Measurements from ENCODE around the gene ZBTB1. TPM values are rescaled to one million over a fixed set of nuclear protein-coding genes. Genes with fewer than 3 reads are reported as not detected.

ZBTB1 gene
- total and polyA plus RNA-seq, 2 donors (not counting 3 experiments of a cell fraction or from before 2014, with no cell fraction given) = 9.7 to 32.2 TPM

DNA sequence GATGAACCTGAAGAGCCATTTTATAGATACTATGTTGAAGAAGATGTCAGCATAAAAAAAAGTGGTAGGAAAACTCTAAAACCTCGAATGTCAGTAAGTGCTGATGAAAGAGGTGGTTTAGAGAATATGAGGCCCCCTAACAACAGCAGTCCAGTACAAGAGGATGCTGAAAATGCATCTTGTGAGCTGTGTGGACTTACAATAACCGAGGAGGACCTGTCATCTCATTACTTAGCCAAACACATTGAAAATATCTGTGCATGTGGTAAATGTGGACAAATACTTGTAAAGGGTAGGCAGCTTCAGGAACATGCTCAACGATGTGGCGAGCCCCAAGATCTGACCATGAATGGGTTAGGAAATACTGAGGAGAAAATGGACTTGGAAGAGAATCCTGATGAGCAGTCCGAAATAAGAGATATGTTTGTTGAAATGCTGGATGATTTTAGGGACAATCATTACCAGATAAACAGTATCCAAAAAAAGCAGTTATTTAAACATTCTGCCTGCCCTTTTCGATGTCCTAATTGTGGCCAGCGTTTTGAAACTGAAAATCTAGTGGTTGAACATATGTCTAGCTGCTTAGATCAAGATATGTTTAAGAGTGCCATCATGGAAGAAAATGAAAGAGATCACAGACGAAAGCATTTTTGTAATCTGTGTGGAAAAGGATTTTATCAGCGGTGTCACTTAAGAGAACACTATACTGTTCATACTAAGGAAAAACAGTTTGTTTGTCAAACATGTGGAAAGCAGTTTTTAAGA, 18.2 kb downstream of the ZBTB1 start:
- no peak overlapping the region for H3K9ac ChIP-seq (replicated peaks; ENCODE audit: extremely low read depth, insufficient read depth, low read length)
- H3K27me3 ChIP-seq (ENCODE audit: control insufficient read depth in 2 of 2, insufficient read depth in 2 of 2, low read length in 2 of 2) = no peaks in the 10 kb centered on the region
- intact Hi-C loops (cut with micrococcal nuclease) = no loop called here
- POLR2A ChIA-PET = no interaction called here
- peaks cover 13% of the 10 kb centered on the region for H4K20me1 ChIP-seq (replicated peaks; ENCODE audit: control insufficient read depth, extremely low read depth, insufficient read depth, low read length)
- H3K36me3 ChIP-seq (ENCODE audit: control insufficient read depth in 2 of 2, extremely low read depth in 1 of 2, insufficient read depth in 2 of 2, low read length in 2 of 2) = peaks cover 2 to 12% of the 10 kb centered on the region in 2 experiments
- FAIRE-seq (no peak), DNase-seq (ENCODE audit: low read depth, low spot score) (no peak)
- H3K27ac ChIP-seq (ENCODE audit: insufficient read depth, low read depth, low read length) = no peak overlapping the region
- no peak overlapping the region for H3K4me2 ChIP-seq (ENCODE audit: insufficient read depth, low read length)
- H3K9me3 ChIP-seq (replicated peaks; ENCODE audit: control insufficient read depth, insufficient read depth, low read length) = no peaks in the 10 kb centered on the region
- TSS peak; percentile 16 for BruUV-seq (replicated peaks)
- no peak overlapping the region for H2AFZ ChIP-seq (ENCODE audit: low read depth, low read length)
- CTCF ChIA-PET = interaction anchor here (2.3 to 4.2 kb wide), 3 partner anchors 12 to 114 kb away, joined by 8 to 25 read pairs (median 21); no protein-coding TSS in a partner anchor
- peaks cover 40% of the 10 kb centered on the region for H3K79me2 ChIP-seq (ENCODE audit: control insufficient read depth, insufficient read depth, low read length)
- H3K4me1 ChIP-seq (ENCODE audit: control insufficient read depth, extremely low read depth, insufficient read depth, low read length) = peaks cover 15% of the 10 kb centered on the region
- H3K4me3 ChIP-seq (replicated peaks in 1 of 3; ENCODE audit: insufficient read depth in 1 of 3, low read depth in 1 of 3, low read length in 3 of 3) = no peak overlapping the region
- dilution Hi-C loops (cut with MboI; ENCODE audit: extremely low pct_ligation_motif_present, low sequenced_read_pairs) = no loop called here
- no peaks in the 10 kb centered on the region for H3K9me1 ChIP-seq (replicated peaks; ENCODE audit: control insufficient read depth, extremely low read depth, insufficient read depth, low read length)
- TF ChIP-seq, protein P1, sequence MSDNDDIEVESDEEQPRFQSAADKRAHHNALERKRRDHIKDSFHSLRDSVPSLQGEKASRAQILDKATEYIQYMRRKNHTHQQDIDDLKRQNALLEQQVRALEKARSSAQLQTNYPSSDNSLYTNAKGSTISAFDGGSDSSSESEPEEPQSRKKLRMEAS (IDR thresholded peaks at IDR 0.05; ENCODE audit: insufficient read depth, insufficient read length) = no peak
- TF ChIP-seq POLR2AphosphoS5 (IDR thresholded peaks at IDR 0.05; ENCODE audit: insufficient read depth, low read depth, low read length) (no peak), POLR2A (IDR thresholded peaks at IDR 0.05; ENCODE audit: low read depth, low read length) (no peak), GATA2 (IDR thresholded peaks at IDR 0.05; ENCODE audit: insufficient read depth, insufficient read length, low read depth, low read length) (no peak), FOS (IDR thresholded peaks at IDR 0.05; ENCODE audit: borderline replicate concordance, insufficient read depth, low read length) (no peak), MYC (IDR thresholded peaks at IDR 0.05; ENCODE audit: low read depth, low read length) (no peak), EZH2 (IDR thresholded peaks at IDR 0.05; ENCODE audit: borderline replicate concordance, low read depth, low read length, severe bottlenecking) (no peak), JUN (IDR thresholded peaks at IDR 0.05; ENCODE audit: borderline replicate concordance, insufficient read depth, insufficient read length, low read depth) (no peak)
- TF ChIP-seq, protein P2, sequence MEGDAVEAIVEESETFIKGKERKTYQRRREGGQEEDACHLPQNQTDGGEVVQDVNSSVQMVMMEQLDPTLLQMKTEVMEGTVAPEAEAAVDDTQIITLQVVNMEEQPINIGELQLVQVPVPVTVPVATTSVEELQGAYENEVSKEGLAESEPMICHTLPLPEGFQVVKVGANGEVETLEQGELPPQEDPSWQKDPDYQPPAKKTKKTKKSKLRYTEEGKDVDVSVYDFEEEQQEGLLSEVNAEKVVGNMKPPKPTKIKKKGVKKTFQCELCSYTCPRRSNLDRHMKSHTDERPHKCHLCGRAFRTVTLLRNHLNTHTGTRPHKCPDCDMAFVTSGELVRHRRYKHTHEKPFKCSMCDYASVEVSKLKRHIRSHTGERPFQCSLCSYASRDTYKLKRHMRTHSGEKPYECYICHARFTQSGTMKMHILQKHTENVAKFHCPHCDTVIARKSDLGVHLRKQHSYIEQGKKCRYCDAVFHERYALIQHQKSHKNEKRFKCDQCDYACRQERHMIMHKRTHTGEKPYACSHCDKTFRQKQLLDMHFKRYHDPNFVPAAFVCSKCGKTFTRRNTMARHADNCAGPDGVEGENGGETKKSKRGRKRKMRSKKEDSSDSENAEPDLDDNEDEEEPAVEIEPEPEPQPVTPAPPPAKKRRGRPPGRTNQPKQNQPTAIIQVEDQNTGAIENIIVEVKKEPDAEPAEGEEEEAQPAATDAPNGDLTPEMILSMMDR (IDR thresholded peaks at IDR 0.05; ENCODE audit: extremely low read depth in 1 of 2, insufficient read depth in 1 of 2, low read depth in 1 of 2, low read length in 2 of 2) = no peak
